HepG2 (cell line): ENCODE results near the gene BABAM1. TPM values are rescaled to one million over a fixed set of nuclear protein-coding genes. Genes with fewer than 3 reads are reported as not detected.

Experiments used
- BHLHE40 ChIP-seq: IDR thresholded peaks from 2 replicates; pipeline ENCODE4 v1.6.1; 2011; ENCODE audit warnings: low read length, improper control_type of control experiment
- BRCA1 ChIP-seq: sonication (generic); formaldehyde crosslinking; IDR thresholded peaks from 2 replicates; pipeline ENCODE4 v1.4.0; 2020; ENCODE audit warnings: missing genetic modification reagents
- CREB1 ChIP-seq, 2 experiments: fragments of 450-650 bp in 1 of 2; IDR thresholded peaks; 2 replicates each; pipeline ENCODE4 v1.6.1; 2016 to 2017; ENCODE audit warnings: control low read depth in 1 of 2, mild to moderate bottlenecking in 1 of 2, missing compliant biosample characterization in 1 of 2, missing genetic modification characterization in 1 of 2
- HMGA1 ChIP-seq: sonication (generic); formaldehyde crosslinking; conservative IDR thresholded peaks from 2 replicates; pipeline ENCODE4 v1.4.0; 2020; ENCODE audit warnings: missing genetic modification reagents
- ONECUT2 ChIP-seq: sonication (generic); formaldehyde crosslinking; IDR thresholded peaks from 2 replicates; pipeline ENCODE4 v1.4.0; 2020; ENCODE audit warnings: missing genetic modification reagents
- SP4 ChIP-seq: sonication (generic); formaldehyde crosslinking; IDR thresholded peaks from 2 replicates; pipeline ENCODE4 v1.8.1; 2023; ENCODE audit warnings: mild to moderate bottlenecking, missing genetic modification reagents
- ZBTB42 ChIP-seq: sonication (generic); formaldehyde crosslinking; IDR thresholded peaks from 2 replicates; pipeline ENCODE4 v1.5.0; 2020; ENCODE audit warnings: mild to moderate bottlenecking, missing genetic modification reagents
- ZBTB7A ChIP-seq: sonication (generic); formaldehyde crosslinking; IDR thresholded peaks from 2 replicates; pipeline ENCODE4 v1.8.0; 2022; ENCODE audit warnings: mild to moderate bottlenecking, missing genetic modification reagents
- ZNF292 ChIP-seq: sonication (generic); formaldehyde crosslinking; IDR thresholded peaks from 2 replicates; pipeline ENCODE4 v1.8.1; 2022; ENCODE audit warnings: mild to moderate bottlenecking, low read depth, missing genetic modification reagents, borderline replicate concordance
- ZNF75D ChIP-seq: sonication (generic); formaldehyde crosslinking; IDR thresholded peaks from 2 replicates; pipeline ENCODE4 v1.8.1; 2023; ENCODE audit warnings: missing genetic modification reagents, mild to moderate bottlenecking, borderline replicate concordance
- ZNF777 ChIP-seq: sonication (generic); formaldehyde crosslinking; IDR thresholded peaks from 2 replicates; pipeline ENCODE4 v1.4.0; 2020; ENCODE audit warnings: missing genetic modification reagents
- polyA plus RNA-seq, 8 experiments: library from polyadenylated mRNA; depleted of rRNA in 3 of 8; stranded (reverse) in 7 of 8; unstranded in 1 of 8; fragments of >200 nt; fragmentation: Illumina TruSeq in 4 of 8; extraction: Trizol in 4 of 8; gene quantifications; 2 replicates each; pipeline versions ENCODE4 v1.2.1 to v1.2.3, GENCODE V29; 2011 to 2016; ENCODE audit warnings: low read depth in 4 of 8, missing spikeins in 1 of 8, mixed read lengths in 1 of 8; ENCODE audit not compliant: insufficient read depth in 1 of 8
- total RNA-seq, 5 experiments: library from RNA; depleted of rRNA; stranded (reverse); fragments of >200 nt; fragmentation: Illumina TruSeq; extraction: Trizol; gene quantifications; 2 replicates each; pipeline ENCODE4 v1.2.3, GENCODE V29; 2016; ENCODE audit warnings: low read depth in 1 of 5
- TF ChIP-seq, protein P1 (sequence below): sonication (generic); formaldehyde crosslinking; IDR thresholded peaks from 2 replicates; pipeline ENCODE4 v1.5.0; 2020; ENCODE audit warnings: mild to moderate bottlenecking, missing genetic modification reagents
- TF ChIP-seq, protein P2 (sequence below): conservative IDR thresholded peaks from 2 replicates; pipeline ENCODE4 v1.6.1; 2018; ENCODE audit warnings: missing genetic modification reagents
- TF ChIP-seq, protein P3 (sequence below): IDR thresholded peaks from 2 replicates; pipeline ENCODE4 v1.6.1; 2016
- TF ChIP-seq, protein P4 (sequence below), 2 experiments: fragments of 450-650 bp in 1 of 2; sonication (generic) in 1 of 2; formaldehyde crosslinking in 1 of 2; IDR thresholded peaks; 2 replicates each; pipeline versions ENCODE4 v1.6.1 to v1.8.0; 2016 to 2022; ENCODE audit warnings: antibody characterized with exemption in 1 of 2, mild to moderate bottlenecking in 1 of 2, missing genetic modification reagents in 1 of 2

BABAM1 gene
- total and polyA plus RNA-seq, 2 of the 13 experiments (the other 11 are each of a cell fraction or from before 2014, with no cell fraction given): 70.0 to 82.0 TPM

- TF ChIP-seq, protein P1, sequence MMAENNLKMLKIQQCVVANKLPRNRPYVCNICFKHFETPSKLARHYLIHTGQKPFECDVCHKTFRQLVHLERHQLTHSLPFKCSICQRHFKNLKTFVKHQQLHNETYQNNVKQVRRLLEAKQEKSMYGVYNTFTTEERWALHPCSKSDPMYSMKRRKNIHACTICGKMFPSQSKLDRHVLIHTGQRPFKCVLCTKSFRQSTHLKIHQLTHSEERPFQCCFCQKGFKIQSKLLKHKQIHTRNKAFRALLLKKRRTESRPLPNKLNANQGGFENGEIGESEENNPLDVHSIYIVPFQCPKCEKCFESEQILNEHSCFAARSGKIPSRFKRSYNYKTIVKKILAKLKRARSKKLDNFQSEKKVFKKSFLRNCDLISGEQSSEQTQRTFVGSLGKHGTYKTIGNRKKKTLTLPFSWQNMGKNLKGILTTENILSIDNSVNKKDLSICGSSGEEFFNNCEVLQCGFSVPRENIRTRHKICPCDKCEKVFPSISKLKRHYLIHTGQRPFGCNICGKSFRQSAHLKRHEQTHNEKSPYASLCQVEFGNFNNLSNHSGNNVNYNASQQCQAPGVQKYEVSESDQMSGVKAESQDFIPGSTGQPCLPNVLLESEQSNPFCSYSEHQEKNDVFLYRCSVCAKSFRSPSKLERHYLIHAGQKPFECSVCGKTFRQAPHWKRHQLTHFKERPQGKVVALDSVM (CRISPR knock-in tag): no peak
- TF ChIP-seq, protein P2, sequence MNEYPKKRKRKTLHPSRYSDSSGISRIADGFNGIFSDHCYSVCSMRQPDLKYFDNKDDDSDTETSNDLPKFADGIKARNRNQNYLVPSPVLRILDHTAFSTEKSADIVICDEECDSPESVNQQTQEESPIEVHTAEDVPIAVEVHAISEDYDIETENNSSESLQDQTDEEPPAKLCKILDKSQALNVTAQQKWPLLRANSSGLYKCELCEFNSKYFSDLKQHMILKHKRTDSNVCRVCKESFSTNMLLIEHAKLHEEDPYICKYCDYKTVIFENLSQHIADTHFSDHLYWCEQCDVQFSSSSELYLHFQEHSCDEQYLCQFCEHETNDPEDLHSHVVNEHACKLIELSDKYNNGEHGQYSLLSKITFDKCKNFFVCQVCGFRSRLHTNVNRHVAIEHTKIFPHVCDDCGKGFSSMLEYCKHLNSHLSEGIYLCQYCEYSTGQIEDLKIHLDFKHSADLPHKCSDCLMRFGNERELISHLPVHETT (CRISPR knock-in tag): no peak
- TF ChIP-seq BRCA1 (CRISPR knock-in tag) (no peak), BHLHE40 (peak; percentile 58), ZNF75D (CRISPR knock-in tag) (no peak), ZNF777 (CRISPR knock-in tag) (no peak), ONECUT2 (CRISPR knock-in tag) (no peak), ZNF292 (no peak), ZBTB42 (CRISPR knock-in tag) (no peak), SP4 (CRISPR knock-in tag) (0 out of 2 replicates have a peak, but pooled peaks have one; percentile 20), CREB1 (IDR thresholded peaks at IDR 0.05) (no peak), CREB1 (CRISPR knock-in tag; IDR thresholded peaks at IDR 0.05) (no peak), ZBTB7A (CRISPR knock-in tag) (peak; percentile 34; the same call in 1 of the 2 replicates), HMGA1 (CRISPR knock-in tag) (no peak)
- TF ChIP-seq, protein P3, sequence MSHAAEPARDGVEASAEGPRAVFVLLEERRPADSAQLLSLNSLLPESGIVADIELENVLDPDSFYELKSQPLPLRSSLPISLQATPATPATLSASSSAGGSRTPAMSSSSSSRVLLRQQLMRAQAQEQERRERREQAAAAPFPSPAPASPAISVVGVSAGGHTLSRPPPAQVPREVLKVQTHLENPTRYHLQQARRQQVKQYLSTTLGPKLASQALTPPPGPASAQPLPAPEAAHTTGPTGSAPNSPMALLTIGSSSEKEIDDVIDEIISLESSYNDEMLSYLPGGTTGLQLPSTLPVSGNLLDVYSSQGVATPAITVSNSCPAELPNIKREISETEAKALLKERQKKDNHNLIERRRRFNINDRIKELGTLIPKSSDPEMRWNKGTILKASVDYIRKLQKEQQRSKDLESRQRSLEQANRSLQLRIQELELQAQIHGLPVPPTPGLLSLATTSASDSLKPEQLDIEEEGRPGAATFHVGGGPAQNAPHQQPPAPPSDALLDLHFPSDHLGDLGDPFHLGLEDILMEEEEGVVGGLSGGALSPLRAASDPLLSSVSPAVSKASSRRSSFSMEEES (CRISPR knock-in tag): peak; percentile 65; the same call in 1 of the 2 replicates
- TF ChIP-seq, protein P4, sequence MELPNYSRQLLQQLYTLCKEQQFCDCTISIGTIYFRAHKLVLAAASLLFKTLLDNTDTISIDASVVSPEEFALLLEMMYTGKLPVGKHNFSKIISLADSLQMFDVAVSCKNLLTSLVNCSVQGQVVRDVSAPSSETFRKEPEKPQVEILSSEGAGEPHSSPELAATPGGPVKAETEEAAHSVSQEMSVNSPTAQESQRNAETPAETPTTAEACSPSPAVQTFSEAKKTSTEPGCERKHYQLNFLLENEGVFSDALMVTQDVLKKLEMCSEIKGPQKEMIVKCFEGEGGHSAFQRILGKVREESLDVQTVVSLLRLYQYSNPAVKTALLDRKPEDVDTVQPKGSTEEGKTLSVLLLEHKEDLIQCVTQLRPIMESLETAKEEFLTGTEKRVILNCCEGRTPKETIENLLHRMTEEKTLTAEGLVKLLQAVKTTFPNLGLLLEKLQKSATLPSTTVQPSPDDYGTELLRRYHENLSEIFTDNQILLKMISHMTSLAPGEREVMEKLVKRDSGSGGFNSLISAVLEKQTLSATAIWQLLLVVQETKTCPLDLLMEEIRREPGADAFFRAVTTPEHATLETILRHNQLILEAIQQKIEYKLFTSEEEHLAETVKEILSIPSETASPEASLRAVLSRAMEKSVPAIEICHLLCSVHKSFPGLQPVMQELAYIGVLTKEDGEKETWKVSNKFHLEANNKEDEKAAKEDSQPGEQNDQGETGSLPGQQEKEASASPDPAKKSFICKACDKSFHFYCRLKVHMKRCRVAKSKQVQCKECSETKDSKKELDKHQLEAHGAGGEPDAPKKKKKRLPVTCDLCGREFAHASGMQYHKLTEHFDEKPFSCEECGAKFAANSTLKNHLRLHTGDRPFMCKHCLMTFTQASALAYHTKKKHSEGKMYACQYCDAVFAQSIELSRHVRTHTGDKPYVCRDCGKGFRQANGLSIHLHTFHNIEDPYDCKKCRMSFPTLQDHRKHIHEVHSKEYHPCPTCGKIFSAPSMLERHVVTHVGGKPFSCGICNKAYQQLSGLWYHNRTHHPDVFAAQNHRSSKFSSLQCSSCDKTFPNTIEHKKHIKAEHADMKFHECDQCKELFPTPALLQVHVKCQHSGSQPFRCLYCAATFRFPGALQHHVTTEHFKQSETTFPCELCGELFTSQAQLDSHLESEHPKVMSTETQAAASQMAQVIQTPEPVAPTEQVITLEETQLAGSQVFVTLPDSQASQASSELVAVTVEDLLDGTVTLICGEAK (IDR thresholded peaks at IDR 0.05): no peak
- TF ChIP-seq, protein P4 (CRISPR knock-in tag; IDR thresholded peaks at IDR 0.05): no peak
These were observed 2.6 kb upstream of the BABAM1 start, which contains the start of gene USHBP1 (continued) for GRCh38 chr19:17264641-17264979.
